ENCODE results near the gene CCAR1. TPM values are rescaled to one million over a fixed set of nuclear protein-coding genes. Genes with fewer than 3 reads are reported as not detected.
A peak's percentile ranks its signal among the peaks of the same experiment; 100 is the strongest.
"Not testable (repeated sequence)": the region's sequence is repeated elsewhere in the genome, so short reads cannot be mapped to it uniquely, and the experiment has no call there.

CCAR1 gene
- total and polyA plus RNA-seq, 7 donors, result 12.0 to 69.2 (median 37.6) TPM

DNA sequence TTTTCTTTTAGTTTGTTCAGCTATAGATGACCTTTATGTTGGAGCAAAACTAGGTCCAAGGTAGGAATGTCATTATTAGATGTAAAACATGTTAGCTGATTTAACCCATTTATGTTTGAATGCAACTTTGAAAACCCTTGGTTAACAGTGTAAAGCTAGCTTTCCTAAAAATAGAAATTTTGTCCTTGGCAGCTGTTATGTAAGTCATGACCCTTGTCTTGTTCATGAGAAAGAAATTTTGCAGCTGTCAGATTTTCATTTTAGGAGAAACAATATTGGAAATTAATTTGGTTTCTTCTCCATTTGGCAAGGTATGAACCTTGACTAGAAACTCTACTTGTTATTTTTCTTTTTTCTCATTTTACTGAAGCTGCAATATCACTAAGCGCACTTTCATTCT, 23.9 kb upstream of the CCAR1 start:
- Histone ChIP-seq H3K27me3 (no peaks in the 10 kb centered on the region), H3K36me3 (peaks cover 0 to 7% (median 0%) of the 10 kb centered on the region in 4 donors), H3K4me3 (no peak overlapping the region), H3K9me3 (no peaks in the 10 kb centered on the region), H3K27ac (no peak overlapping the region), H3K4me1 (no peaks in the 10 kb centered on the region)
- 94 to 95% methylated on average over 1 of the region's 1 CpG for WGBS, 2 donors
- TF ChIP-seq POLR2AphosphoS5 (IDR thresholded peaks at IDR 0.05) (no peak), POLR2A (IDR thresholded peaks at IDR 0.05) (no peak), EP300 (IDR thresholded peaks at IDR 0.05) (no peak)
- TF ChIP-seq, protein P1, sequence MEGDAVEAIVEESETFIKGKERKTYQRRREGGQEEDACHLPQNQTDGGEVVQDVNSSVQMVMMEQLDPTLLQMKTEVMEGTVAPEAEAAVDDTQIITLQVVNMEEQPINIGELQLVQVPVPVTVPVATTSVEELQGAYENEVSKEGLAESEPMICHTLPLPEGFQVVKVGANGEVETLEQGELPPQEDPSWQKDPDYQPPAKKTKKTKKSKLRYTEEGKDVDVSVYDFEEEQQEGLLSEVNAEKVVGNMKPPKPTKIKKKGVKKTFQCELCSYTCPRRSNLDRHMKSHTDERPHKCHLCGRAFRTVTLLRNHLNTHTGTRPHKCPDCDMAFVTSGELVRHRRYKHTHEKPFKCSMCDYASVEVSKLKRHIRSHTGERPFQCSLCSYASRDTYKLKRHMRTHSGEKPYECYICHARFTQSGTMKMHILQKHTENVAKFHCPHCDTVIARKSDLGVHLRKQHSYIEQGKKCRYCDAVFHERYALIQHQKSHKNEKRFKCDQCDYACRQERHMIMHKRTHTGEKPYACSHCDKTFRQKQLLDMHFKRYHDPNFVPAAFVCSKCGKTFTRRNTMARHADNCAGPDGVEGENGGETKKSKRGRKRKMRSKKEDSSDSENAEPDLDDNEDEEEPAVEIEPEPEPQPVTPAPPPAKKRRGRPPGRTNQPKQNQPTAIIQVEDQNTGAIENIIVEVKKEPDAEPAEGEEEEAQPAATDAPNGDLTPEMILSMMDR (IDR thresholded peaks at IDR 0.05), result no peak
- DNase-seq, result no peak
- intact Hi-C loops (cut with DNase I), result no loop called here

DNA sequence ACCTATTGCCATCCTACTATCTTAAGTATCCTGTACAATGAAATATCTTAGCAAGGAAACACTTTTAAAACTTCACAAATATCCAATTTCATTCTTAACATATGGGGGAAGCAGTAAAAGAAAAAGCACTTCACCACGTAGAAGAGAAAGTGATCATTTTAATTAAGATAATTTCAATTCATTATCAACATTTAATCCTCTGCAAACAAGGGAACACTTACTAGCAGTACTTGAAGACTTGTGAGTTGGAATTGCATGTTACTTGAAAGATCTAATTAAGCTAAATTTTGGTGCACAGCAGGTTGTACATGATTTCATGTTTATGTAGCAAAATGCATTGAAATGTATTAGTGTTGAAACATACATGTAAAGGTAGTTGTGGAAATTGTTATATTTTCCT, 20.8 kb upstream of the CCAR1 start:
- H3K27me3 ChIP-seq, result no peaks in the 10 kb centered on the region
- DNase-seq, result no peak
- WGBS, 2 donors, result 78 to 84% methylated on average over 1 of the region's 1 CpG
- H3K9me3 ChIP-seq, result no peaks in the 10 kb centered on the region
- H3K4me1 ChIP-seq, result no peaks in the 10 kb centered on the region
- H3K4me3 ChIP-seq, result no peak overlapping the region
- H3K36me3 ChIP-seq, result no peaks in the 10 kb centered on the region
- intact Hi-C loops (cut with DNase I), result no loop called here
- no peak for TF ChIP-seq POLR2AphosphoS5 (IDR thresholded peaks at IDR 0.05)
- no peak for TF ChIP-seq EP300 (IDR thresholded peaks at IDR 0.05)
- no peak for TF ChIP-seq POLR2A (IDR thresholded peaks at IDR 0.05)
- H3K27ac ChIP-seq, result no peak overlapping the region

DNA sequence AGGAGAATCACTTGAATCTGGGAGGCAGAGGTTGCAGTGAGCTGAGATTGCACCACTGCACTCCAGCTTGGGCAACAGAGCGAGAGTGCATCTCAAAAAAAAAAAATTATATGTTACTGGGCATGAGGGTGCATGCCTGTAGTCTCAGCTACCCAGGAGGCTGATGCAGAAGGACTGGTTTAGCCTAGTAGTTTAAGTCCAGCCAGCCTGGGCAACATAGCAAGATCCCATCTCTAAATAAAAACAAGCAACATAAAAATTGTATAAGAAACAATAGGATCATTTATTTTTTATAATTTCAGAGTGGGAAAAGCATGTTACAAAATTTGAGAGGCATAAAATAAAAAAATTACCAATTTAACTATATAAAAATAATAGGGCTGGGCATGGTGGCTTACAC, 15.5 kb upstream of the CCAR1 start:
- WGBS, 2 donors, result 94 to 96% methylated on average over 1 of the region's 1 CpG
- Histone ChIP-seq H3K36me3 (no peaks in the 10 kb centered on the region), H3K27ac (no peak overlapping the region), H3K4me3 (no peak overlapping the region), H3K9me3 (no peaks in the 10 kb centered on the region), H3K4me1 (no peaks in the 10 kb centered on the region), H3K27me3 (no peaks in the 10 kb centered on the region)
- intact Hi-C loops (cut with DNase I), result no loop called here
- TF ChIP-seq POLR2AphosphoS5 (IDR thresholded peaks at IDR 0.05) (no peak), POLR2A (IDR thresholded peaks at IDR 0.05) (no peak), EP300 (IDR thresholded peaks at IDR 0.05) (no peak)
- TF ChIP-seq, protein P1 (IDR thresholded peaks at IDR 0.05), result no peak
- DNase-seq, result no peak

DNA sequence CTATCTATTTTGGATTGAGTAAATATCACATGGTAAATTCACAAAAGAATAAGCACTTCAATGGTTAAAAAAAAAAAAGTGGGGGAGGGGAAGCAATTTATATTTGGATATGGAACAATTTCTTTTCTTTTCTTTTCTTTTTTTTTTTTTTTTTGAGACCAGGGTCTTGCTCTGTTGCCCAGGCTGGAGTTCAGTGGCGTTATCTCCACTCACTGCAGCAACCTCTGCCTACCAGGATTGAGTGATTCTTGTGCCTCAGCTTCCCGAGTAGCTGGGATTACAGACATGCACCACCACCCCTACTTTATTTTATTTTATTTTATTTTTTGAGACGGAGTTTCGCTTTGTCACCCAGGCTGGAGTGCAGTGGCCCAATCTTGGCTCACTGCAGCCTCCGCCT, 12.1 kb upstream of the CCAR1 start:
- H3K27ac ChIP-seq; H3K4me1 ChIP-seq; H3K27me3 ChIP-seq; intact Hi-C loops (cut with DNase I); DNase-seq; H3K9me3 ChIP-seq; H3K4me3 ChIP-seq; H3K36me3 ChIP-seq: not testable (repeated sequence)
- 96% methylated on average over 5 of the region's 5 CpGs for WGBS, 2 donors

DNA sequence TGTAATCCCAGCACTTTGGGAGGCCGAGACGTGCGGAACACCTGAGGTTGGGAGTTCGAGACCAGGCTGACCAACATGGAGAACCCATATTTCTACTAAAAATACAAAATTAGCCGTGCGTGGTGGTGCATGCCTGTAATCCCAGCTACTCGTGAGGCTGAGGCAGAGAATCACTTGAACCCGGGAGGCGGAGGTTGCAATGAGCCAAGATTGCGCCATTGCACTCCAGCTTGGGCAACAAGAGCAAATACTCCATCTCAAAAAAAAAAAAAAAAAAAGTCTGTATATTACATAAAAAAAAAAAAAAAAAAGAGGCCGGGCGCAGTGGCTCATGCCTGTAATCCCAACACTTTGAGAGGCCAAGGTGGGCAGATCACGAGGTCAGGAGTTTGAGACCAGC, 8.0 kb upstream of the CCAR1 start:
- H3K27me3 ChIP-seq; H3K9me3 ChIP-seq; H3K36me3 ChIP-seq; intact Hi-C loops (cut with DNase I); DNase-seq; H3K4me3 ChIP-seq; H3K4me1 ChIP-seq; H3K27ac ChIP-seq: not testable (repeated sequence)
- 96 to 97% methylated on average over 13 of the region's 13 CpGs for WGBS, 2 donors

DNA sequence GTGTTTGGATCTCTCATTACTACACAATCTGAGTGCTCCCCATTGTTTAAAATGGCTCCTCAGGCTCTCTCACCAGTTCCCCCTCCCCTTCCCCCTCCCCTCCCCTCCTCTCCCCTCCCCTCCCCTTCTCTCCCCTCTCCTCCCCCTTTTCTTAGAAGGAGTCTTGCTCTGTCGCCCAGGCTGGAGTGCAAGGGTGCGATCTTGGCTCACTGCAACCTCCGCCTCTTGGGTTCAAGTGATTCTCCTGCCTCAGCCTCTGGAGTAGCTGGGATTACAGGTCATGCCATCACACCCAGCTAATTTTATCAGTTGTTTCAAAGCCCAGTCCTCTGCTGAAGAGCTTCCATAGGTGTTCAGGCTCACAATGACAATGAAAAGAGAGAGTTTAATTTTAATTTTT, 3.6 kb upstream of the CCAR1 start:
- no peak for DNase-seq
- peaks cover 0 to 7% (median 5%) of the 10 kb centered on the region in 4 donors for H3K4me1 ChIP-seq
- H3K27me3 ChIP-seq, result no peaks in the 10 kb centered on the region
- no peak overlapping the region for H3K27ac ChIP-seq
- intact Hi-C loops (cut with DNase I), result no loop called here
- H3K4me3 ChIP-seq, result no peak overlapping the region
- TF ChIP-seq POLR2AphosphoS5 (IDR thresholded peaks at IDR 0.05), result no peak
- H3K9me3 ChIP-seq, result no peaks in the 10 kb centered on the region
- H3K36me3 ChIP-seq, result no peaks in the 10 kb centered on the region
- 92 to 95% methylated on average over 3 of the region's 3 CpGs for WGBS, 2 donors

DNA sequence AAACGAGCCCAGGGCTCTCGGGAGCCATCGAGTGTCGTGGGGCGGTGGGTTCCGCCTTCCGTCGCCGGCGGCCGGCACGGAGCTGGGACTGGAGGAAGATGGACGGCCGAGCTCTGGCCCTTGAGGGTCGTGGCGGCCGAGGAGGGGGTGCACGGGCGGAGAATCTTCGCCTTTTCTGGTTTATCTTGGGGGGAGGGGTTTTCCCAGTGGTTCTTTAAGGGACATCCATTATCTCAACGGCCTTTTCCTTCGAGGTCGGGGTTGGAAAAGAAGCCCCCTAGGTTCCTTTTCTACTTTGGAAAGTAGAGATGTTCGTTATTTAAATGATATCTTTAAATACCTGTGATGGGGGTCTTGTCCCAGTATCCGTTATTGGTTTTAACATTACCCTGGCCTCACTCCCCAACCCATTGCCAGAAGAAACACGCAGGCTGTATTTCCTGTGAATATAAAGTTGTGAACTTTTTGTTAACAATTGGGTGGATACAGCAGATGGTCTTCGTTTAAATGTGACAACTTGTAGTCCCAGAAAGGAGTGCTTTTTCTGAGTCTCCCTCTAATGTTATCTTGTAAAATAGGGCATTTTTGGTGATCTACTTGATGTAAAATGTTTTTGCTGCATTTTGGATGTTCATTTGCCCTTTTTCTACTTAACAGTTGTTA, 765 bp downstream of the CCAR1 start:
- Histone ChIP-seq H3K4me3 (peak overlapping the region; percentile 83 to 99 (median 84)), H3K9me3 (no peaks in the 10 kb centered on the region), H3K27me3 (no peaks in the 10 kb centered on the region), H3K4me1 (peaks cover 0 to 11% (median 9%) of the 10 kb centered on the region in 4 donors), H3K36me3 (peaks cover 0 to 31% (median 17%) of the 10 kb centered on the region in 4 donors), H3K27ac (peak overlapping the region; percentile 92 to 97 (median 95))
- WGBS, 2 donors, result 1% methylated on average over 27 of the region's 27 CpGs
- no peak for DNase-seq
- TF ChIP-seq POLR2A (IDR thresholded peaks at IDR 0.05) (no peak), POLR2AphosphoS5 (IDR thresholded peaks at IDR 0.05) (no peak), EP300 (IDR thresholded peaks at IDR 0.05) (no peak)
- TF ChIP-seq, protein P1 (IDR thresholded peaks at IDR 0.05), result no peak
- intact Hi-C loops (cut with DNase I), result loop anchor here (1.0 to 5.0 kb wide), 3 partner anchors 160 to 195 kb away; partner anchors contain the start of genes DDX50, SLC25A16 and TET1

Data from sigmoid colon (tissue), 7 donors.